CD4-positive, alpha-beta T cell treated with Interleukin-15 for 1 hour (primary cell): ENCODE data around the gene CPEB1.
"Not testable (repeated sequence)": the region's sequence is repeated elsewhere in the genome, so short reads cannot be mapped to it uniquely, and the experiment has no call there.

ENCODE experiments used
- DNase-seq: peaks from one replicate; pipeline ENCODE4 v3.0.0-alpha.2; 2020

The CPEB1 gene

DNA sequence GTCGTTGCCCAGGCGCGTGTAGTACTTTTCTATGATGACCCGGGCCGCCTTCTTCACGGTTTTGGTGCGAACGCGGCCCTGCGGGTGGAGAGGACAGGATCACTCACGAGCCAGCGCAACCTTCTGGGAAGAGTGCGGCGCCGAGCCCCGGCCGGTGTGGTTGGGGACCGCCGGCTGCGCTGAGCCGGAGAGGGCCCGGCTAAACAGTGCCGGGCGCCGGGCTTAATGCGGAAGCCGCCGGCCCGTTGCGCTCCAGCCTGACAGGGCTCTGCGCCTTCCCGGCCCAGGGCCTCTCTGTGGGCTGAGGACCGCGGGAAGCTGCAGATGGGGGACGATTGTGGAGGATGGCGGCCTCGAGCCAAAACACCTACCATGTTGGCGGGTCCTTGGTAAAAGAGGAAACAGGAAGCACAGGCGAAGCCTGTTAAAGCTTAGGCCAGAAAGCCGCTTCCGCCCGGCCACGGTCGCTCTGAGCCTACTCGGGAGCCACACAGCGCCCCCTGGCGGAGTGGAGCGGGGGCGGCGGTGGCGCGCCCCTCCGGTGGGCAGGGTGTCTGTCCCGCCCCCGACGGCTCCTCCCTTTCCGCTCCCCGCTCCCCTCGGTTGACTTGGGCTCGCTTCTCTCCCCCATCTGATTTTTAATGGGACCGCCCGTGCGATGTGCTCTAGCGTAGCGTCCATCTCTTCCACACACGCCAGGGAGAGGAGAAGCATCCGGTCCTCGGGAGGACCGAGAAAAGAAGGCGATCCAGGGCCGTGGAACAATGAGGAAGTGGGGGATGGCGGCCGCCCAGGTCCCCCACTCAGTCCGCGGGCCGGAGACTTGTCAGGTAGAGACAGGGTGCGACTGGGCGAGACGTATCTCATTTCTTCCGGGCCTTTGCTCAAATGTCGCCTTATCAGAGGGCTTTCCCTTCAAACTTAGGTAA lies 106.8 kb downstream of the CPEB1 start, which contains the start of gene RPS17:
Gene RPS17 (minus strand): TSS at position 403 of the 929 bp plus-strand sequence. CDS start 29 bp downstream, at position 374.
- DNase-seq: peak; percentile 97

DNA sequence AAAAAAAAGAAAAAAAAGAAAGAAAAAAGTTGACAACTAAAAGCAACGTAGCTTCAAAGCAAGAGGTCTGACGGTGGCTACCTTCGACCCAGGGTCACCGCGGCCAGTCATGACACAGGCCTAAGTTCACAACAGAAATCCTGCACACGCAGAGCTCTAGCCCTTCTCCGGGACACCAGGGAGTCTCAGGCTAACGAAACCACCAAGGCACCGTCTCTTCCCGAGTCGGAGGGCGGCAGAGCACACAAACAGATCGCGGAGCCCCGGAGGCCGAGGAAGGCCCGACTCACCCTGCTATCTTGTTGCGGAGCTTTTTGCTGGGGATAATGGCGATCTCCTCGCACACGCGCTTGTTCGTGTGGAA lies 107.5 kb downstream of the CPEB1 start:
- DNase-seq: no peak

DNA sequence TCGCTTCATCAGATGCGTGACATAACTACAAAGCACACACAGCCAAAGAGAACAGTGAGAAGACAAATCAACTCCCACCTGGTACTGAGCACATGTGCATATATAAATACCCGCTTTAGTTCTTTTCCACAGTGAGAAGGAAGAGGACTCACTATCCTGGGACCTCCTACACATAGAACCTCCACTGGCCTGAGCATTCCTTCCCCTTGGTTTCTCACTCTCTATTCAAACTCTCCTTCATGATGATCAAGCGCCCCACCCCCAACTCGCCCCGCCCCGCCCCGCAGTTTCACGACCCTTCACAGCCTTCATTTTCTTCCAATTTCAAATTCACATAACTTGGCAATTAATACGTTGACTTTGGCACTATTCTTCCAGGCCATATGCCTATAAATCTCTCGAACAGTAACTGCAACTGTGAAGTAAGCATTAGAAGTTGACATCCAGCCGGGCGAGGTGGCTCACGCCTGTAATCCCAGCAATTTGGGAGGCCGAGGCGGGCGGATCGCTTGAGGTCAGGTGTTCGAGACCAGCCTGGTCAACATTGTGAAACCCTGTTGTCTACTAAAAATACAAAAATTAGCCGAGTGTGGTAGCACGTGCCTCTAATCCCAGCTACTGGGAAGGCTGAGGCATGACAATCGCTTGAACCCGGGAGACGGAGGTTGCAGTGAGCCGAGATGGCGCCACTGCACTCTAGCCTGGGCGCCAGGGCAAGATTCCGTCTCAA lies 108.0 kb downstream of the CPEB1 start:
- no peak for DNase-seq

DNA sequence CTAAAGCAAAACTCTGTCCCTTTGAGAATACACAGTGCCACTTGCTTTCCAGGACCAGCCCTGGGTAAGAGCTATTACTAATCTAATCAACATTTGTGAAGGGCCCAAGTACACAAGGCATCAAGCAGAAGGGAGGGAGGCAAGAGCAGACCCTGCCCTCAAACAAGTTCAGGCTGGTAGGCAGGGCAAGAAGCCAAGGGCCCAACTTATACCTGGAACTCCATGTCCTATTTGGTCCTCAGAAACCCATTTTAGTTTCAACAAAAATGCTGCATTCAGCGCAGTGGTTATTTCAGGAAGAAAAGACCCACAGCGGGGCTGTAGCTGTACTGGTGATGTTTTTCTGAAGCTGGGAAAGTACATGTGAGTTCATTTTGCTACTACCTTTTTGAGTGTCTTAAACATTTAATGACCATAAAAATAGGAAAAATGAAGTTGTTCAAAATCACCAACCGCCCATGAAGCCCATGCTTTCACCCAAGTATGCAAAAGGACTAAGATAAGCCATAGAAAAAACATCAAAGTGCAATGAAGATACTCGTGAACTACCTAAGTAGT lies 109.7 kb downstream of the CPEB1 start:
- DNase-seq: no peak

DNA sequence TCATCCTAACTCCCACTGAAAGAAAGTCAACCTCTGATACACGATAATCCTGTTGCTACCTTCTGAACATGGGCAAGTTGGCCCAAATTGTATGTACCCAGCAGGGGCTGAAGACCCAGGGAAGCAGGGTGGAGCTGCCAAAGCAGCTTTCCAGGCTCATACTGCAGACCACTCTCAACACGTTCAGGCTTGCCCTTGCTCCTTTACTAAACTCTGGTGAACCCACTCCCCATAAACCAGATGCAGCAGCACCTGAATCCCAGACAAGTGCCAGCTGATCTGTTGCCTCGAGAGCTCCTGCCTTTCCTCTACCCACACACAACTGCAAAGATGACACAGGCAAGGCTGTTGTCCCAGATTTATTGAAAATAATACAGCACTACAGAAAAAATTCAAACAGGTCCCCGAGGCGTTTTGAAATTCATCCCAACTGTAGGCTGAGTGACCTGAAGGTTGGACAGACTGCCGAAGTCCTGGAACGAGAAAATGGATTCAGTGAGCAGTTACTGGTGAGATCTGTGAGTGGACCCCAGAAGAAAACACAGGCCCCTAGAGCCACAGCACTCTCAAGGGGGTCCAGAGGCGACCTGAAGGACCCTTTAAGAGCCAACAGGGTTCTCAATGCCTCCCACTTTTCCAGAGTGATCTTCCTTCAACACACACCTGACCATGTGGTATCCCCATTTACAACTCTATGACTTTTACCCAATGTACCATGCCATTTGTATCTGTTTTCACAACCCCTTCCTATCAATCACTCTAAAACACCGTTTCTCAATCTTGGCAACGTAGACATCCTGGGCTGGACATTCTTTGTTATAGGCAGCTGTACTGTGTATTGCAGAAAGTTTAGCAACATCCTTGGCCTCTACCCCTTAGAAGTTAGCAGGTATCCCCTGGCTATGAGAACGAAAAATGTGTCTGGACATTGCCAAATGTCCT lies 110.5 kb downstream of the CPEB1 start:
- no peak for DNase-seq

DNA sequence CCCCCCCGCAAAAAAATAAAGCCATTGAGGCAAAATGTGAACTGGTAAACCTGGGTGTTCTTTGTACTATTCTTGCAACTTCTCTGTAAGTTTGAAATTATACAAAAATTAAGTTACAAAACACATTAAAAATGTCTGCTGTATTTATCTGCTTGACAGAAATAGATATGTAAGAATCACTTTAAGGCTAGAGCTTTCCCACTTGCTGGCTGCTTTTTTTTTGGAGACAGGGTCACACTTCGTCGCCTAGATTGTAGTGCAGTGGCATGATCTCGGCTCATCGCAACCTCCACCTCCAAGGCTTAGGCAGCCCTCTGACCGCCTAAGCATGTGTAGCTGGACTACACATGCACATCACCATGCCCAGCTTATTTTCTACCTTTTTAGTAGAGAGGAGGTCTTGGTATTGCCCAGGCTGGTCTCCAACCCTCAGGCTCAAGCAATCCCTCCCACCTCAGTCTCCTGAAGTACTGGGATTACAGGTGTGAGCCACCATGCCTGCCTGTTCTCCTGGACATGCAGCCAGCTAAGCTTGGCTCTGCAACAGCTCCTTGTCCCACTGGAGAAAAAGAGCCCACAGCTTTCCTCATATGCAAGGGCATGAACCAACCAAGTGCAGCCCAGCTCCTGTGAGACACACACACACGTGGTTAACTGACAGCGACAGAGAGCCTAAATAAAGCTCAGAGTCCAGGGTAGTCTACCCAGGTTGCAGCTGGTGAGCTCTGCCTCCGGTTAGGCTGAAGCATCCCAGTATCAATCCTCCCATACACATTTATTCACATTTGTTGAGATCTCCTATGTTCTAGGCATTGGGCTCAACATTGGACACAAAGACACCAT lies 111.4 kb downstream of the CPEB1 start:
- no peak for DNase-seq

DNA sequence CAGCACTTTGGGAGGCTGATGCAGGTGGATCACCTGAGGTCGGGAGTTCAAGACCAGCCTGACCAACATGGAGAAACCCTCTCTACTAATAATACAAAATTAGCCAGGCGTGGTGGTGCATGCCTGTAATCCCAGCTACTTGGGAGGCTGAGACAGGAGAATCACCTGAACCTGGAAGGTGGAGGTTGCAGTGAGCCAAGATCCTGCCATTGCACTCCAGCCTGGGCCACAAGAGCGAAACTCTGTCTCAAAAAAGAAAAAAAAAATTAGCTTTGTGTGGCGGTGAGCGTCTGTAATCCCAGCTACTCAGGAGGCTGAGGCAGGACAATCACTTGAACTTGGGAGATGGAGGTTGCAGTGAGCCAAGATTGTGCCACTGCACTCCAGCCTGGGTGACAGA lies 112.0 kb downstream of the CPEB1 start:
- not testable (repeated sequence) for DNase-seq

DNA sequence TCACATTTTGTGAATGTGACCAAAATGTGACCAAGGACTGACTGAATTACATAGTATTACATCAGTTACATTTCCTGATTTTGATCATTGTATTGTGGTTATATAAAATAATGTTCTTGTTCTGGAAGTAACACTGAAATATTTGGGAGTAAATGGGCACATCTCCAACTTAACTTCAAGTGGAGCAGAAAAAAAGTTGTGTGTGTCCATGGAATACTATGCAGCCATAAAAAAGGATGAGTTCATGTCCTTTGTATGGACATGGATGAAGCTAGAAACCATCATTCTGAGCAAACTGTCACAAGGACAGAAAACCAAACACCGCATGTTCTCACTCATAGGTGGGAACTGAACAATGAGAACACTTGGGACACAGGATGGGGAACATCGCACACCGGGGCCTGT lies 112.7 kb downstream of the CPEB1 start:
- DNase-seq: not testable (repeated sequence)

DNA sequence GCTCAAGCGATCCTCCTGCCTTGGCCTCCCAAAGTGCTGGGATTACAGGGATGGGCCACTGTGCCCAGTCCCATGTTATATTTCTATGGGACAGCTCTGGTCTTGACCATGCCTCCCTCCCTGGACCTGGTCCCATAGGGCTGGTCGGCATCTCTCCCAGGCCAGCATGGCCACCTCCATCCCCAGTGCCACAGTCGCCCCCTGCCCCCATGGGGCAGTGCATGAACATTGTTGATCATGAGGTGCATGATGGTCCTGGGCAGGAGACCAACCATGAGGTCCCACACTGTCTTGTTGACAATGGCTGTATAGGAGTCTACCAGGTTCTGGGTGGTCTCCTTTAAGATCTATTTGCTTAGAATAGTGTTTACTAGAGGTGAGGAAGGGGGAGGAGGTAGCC lies 113.4 kb downstream of the CPEB1 start:
- no peak for DNase-seq

DNA sequence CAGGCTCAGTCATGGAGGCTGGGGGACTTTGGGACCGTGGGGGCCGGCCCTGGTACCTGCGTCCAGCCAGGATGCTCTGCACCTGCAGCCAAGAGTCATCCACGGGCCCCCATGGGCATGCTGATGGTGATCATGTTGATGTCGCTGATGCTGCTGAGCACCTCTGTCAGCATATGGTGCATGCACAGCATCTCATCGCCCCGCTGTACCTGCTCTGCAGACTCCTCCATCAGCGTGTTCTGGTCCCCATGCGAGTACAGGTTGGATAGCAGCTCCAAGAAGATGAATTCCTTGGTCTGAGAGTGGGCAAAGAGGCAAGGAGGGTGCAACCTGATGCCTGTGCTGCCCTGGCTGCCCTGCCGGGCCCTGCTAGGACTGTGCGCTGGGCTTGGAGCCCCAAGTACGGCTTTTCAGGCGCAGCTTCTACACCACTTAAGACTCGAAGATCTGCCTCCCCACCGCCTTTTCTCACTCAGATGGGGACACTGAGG lies 114.1 kb downstream of the CPEB1 start:
- DNase-seq: no peak

DNA sequence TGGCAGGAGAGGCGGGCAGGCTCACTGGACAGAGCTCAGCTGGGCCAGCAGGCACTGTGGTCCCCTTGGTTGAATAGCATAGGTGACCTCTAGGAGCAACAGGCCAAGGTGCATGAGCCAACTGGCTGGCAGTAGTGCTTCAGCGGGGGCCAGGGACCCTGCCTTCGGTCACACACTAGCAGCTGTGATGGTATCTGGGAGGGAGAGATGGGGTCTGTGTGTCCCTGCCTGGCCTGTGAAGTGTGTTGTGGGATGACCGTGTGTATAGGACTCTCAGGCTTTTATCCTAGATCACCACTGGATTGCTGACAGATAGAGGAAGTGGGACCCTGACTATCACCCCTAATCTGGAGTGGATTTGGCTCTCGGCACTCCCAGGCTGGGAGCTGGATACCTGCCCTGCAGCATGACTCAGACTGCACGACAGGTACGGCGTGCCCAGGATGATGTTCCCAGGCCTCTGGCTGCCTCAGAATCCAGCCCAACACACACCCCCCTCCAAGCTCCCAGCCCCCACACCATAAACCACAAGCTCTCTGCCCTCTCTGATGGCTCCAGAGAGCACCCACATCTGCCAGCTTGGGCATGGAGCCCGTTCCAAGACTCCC lies 114.7 kb downstream of the CPEB1 start:
- no peak for DNase-seq

DNA sequence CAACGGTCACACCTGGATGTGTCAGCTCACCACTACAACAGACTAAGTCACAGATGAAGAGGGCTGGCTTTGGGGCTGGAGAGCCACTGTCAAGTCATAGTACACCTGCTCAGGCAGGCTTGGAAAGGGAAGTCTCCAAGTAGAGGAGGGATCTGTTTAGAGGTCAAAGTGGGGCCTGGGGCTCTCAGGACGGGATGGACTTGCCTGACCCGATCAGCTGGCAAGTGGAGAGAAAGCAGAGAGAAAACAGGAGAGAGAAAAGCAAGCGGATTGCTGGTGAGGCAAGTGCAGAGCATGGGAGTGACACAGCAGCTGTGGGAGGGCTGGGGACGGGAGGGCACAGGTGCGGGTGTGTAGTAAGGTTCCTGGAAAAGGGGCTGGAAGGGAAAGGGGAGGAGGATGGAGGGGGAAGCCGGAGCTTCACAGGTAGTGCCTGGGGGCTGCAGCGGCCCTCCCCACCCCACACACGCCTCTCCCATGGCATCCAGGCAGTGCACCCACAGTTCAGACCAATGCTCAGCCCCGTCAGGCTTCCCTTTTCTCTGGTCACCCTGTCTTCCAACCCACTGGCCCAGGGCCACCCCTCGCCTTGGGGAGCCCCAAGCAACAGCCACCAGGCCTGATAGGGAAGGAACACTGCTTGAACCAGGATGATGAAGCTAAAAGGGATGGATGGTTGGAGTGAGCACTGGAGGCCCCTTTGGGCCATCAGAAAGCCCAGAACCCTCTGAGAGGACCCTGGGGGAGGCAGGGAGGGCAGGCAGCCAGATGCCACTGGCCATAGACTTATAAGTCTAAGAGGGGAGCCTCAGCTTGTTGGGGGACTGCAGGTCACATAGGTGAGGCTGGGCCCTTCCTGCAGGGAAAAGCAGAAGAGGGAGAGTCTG lies 115.4 kb downstream of the CPEB1 start:
- no peak for DNase-seq

DNA sequence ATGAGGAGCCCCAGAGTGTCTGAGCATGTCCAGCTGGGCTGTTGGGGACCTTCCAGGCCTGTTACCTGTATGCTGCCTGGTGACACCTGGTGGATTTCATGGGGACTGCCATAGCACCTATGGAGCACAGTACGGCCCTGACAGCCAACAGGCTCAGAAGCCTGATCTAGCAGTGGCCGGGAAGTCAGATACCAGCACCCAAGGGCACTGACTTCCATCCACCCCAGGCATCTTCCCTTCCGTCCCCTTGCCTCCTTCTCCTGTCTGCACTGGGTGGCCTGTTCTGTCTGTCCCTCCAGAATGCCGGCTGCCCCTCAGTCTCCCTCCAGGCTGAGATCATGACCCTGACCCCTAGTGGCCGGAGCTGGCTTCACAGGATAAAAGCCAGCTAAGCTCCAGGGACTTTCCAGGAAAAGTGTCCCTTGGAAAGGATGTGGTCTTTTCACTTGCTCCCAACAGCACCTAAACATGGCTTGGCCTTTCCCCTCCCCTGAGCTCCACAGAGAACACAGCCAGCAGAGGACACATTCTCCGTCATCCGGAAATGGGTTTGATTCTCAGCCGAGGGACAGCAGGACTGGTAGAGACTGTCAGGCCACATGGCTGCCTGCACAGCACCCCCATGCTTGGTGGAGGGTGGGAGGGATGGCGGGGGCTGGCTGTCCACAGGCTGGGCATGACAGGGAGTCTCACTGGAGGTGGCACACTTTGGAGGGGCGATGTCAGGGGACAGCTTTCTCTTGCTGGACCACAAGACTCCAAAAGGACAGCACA lies 116.4 kb downstream of the CPEB1 start:
- peak; percentile 75 for DNase-seq

DNA sequence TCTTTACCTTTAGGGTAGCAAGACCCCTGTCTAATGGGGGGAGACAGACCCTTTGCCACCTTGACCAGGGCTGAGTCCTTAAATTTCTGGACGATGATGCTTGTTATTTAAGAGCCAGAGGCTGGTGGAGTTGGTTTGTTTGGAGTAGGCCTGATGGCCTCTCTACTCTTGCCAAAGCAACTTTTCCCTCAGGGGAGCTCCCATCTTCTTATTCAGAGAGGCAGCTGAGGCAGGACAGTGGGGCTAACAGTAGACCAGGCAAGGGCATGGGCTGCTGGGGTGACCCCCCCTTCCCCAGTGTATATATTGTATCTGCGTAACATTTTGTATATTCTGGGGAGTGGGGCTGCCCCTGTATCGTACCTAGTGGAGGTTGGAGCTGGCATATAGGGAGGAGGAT lies 117.2 kb downstream of the CPEB1 start:
- no peak for DNase-seq

DNA sequence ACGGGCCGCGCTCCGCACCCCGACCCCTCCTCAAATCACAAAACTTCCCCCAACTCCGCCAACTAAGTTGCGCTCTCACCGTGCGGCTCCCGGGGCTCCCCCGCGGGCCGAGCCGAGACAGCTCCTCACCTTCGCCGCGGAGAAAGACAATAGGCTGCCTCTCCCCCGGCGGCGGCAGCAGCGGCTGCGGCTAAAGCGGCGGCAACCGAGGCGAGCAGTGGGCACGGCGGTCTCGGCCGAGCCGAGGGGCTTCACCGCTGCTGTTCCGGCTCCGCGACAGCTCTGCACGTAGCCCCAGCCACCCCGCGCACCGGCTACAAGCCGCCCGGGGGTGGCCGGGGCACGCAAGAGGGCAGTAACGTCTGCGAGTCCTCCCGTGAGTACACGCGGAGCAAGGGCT lies 133.6 kb downstream of the CPEB1 start:
- DNase-seq: not testable (repeated sequence)

DNA sequence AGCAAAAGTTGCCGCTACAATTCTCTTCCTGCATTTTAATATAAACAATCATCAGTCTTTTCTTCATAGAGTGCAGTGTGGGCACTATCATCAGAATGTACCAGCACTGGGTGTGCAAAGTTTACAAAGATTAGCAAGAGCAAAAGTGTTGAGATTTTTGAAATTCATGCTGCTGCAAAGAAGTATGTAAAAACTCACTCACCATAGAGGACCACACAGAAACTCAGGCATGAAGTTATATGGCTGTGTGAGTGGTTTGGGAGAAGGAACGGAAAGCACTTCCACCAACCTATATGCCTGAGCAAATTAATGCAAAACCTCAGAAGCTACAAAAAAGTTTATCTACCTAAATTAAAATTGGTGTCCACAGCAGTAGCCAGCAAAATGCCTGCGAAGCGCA lies 139.5 kb downstream of the CPEB1 start:
- DNase-seq: not testable (repeated sequence)

DNA sequence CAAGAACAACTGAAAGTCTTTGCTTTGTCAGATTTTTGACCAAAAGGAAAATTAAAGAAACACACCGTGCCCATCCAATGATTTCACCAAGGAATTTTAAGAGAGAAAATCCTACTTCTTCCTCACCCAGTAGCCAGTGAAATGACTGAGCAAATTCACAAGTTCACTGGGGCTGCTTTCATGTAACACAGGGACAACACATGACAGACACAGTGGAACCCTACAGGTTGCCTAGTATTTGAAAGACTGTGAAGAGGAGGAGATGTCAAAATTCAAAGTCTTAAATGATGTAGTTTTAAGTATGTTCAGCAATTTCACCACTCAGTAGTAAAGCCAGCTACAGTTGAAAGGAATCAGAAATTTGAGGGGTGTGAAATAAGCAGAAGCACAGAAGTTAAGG lies 140.1 kb downstream of the CPEB1 start:
- not testable (repeated sequence) for DNase-seq

DNA sequence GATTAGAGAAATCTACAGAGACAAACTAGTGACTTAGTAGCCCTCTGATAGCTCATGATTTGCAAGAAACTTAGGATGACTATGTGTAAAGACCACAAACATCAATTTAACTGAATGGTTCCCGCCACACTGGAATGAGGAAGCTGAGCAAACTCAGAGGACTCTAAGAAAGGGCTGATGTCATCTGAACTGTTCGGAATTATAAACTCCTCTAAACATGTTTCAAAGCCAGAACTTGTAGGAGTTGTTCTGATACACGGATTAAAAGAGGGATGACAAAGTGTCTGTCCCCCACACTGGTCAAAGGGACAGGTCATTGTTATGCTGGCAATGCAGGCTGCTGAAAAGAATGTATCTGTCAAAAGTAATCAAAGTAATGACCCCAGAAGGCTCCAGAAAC lies 141.3 kb downstream of the CPEB1 start:
- not testable (repeated sequence) for DNase-seq

DNA sequence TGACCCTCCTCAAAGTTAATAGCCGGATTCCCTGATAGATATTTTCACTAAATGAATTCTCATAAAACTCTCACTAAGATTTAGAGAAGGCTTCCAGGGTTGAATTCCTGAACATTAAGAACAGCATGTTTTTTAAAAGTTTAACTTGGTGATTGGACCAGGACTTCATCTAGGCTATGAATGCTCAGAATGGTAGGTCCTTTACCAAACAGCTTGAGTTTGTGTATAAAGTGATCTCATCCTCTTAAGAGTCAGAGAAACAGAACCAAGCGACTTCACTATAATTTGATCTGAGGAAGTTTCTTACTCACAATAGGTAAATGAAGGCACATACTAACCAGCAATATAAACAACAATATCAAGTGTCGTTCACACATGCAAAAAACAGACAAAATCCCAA lies 143.1 kb downstream of the CPEB1 start:
- DNase-seq: not testable (repeated sequence)
